HCT116 (cell line): ENCODE measurements around the gene RPL14. TPM values are rescaled to one million over a fixed set of nuclear protein-coding genes. Genes with fewer than 3 reads are reported as not detected.

Experiments
- ATAC-seq: fragments of 200-7000 bp; cut with Tn5 transposase; 2 replicates; pipeline ENCODE4 v1.9.1; 2020; ENCODE audit warnings: mild to moderate bottlenecking, moderate library complexity
- BruUV-seq: library from RNA; stranded (reverse); fragments of 400-500 nt; replicated peaks from 2 replicates; lab custom pipeline; 2021; lab: Mats Ljungman, UMichigan
- CTCF ChIA-PET: fragments of 300-600 bp; sonication (Branson Sonifier 250); formaldehyde crosslinking; loops from one replicate; lab custom pipeline; 2021; ENCODE audit warnings: antibody characterized with exemption; lab: Charles Lee
- POLR2A ChIA-PET: fragments of 300-600, 350-600 bp; sonication (Branson Sonifier 250); formaldehyde crosslinking; loops from one replicate; lab custom pipeline; 2021; ENCODE audit warnings: antibody characterized with exemption; lab: Charles Lee
- RAD21 ChIA-PET, 2 experiments: fragments of 300-600 bp; sonication (Branson Sonifier 250); formaldehyde crosslinking; loops; one replicate each; lab custom pipeline; 2023; ENCODE audit warnings: low total read pairs in 2 of 2; ENCODE audit not compliant: uncharacterized antibody in 2 of 2, unreplicated experiment in 2 of 2, low non-redundant PET in 1 of 2; lab: Charles Lee
- DNase-seq: peaks from one replicate; pipeline ENCODE4 v3.0.0-alpha.2; 2010; ENCODE audit warnings: low read depth, low spot score
- H2AFZ ChIP-seq: fragments of 200-600 bp; shearing (Covaris generic), sonication (generic); 2 replicates; pipeline ENCODE4 v1.6.1; 2017; ENCODE audit warnings: low read depth, mixed run types, mixed read lengths, antibody characterized with exemption, low read length; ENCODE audit not compliant: poor library complexity, severe bottlenecking
- H3K27ac ChIP-seq: 2 replicates; pipeline ENCODE4 v1.5.1; 2012; ENCODE audit warnings: low read depth, low read length
- H3K27me3 ChIP-seq: fragments of 200-600 bp; sonication (generic); 2 replicates; pipeline ENCODE4 v1.6.1; 2016; ENCODE audit warnings: mixed run types, low read length, mixed read lengths; ENCODE audit not compliant: insufficient read depth
- H3K36me3 ChIP-seq, 2 experiments: fragments of 200-500 bp in 1 of 2; fragments of 200-600 bp in 1 of 2; sonication (Bioruptor generic) in 1 of 2; sonication (generic) in 1 of 2; 2 replicates each; pipeline versions ENCODE4 v1.5.1 to v1.6.1; 2014 to 2016; ENCODE audit warnings: low read length in 2 of 2, inconsistent platforms in 1 of 2, mixed read lengths in 1 of 2, mixed run types in 1 of 2; ENCODE audit not compliant: insufficient read depth in 2 of 2, control insufficient read depth in 1 of 2
- H3K4me1 ChIP-seq, 2 experiments: fragments of 200-600 bp in 1 of 2; sonication (generic) in 1 of 2; 2 replicates each; pipeline versions ENCODE4 v1.5.1 to v1.6.1; 2012 to 2017; ENCODE audit warnings: low read length in 2 of 2, inconsistent platforms in 1 of 2, mild to moderate bottlenecking in 1 of 2, mixed read lengths in 1 of 2, mixed run types in 1 of 2, moderate library complexity in 1 of 2; ENCODE audit not compliant: insufficient read depth in 2 of 2, control insufficient read depth in 1 of 2
- H3K4me2 ChIP-seq: fragments of 200-600 bp; sonication (generic); 2 replicates; pipeline ENCODE4 v1.6.1; 2017; ENCODE audit warnings: mixed run types, low read length, mixed read lengths
- H3K4me3 ChIP-seq, 2 experiments: fragments of 200-600 bp in 1 of 2; sonication (generic) in 1 of 2; replicated peaks in 1 of 2; 2 replicates each; pipeline ENCODE4 v1.5.1; 2011 to 2016; ENCODE audit warnings: low read length in 2 of 2, control low read depth in 1 of 2, low read depth in 1 of 2, mild to moderate bottlenecking in 1 of 2, mixed read lengths in 1 of 2, mixed run types in 1 of 2
- H3K79me2 ChIP-seq: fragments of 200-600 bp; sonication (generic); 2 replicates; pipeline ENCODE4 v1.6.1; 2017; ENCODE audit warnings: mild to moderate bottlenecking, mixed run types, low read length, moderate library complexity, mixed read lengths; ENCODE audit not compliant: insufficient read depth
- H3K9ac ChIP-seq: fragments of 200-600 bp; sonication (generic); 2 replicates; pipeline ENCODE4 v1.6.1; 2016; ENCODE audit warnings: low read length, mixed read lengths
- H3K9me2 ChIP-seq: fragments of 200-600 bp; sonication (generic), shearing (Covaris generic); 2 replicates; pipeline ENCODE4 v1.6.1; 2017; ENCODE audit warnings: mixed run types, mild to moderate bottlenecking, moderate library complexity; ENCODE audit not compliant: insufficient read depth
- H3K9me3 ChIP-seq, 2 experiments: fragments of 200-500 bp in 1 of 2; fragments of 200-600 bp in 1 of 2; sonication (Bioruptor generic) in 1 of 2; sonication (generic) in 1 of 2; 2 replicates each; pipeline ENCODE4 v1.6.1; 2014 to 2017; ENCODE audit warnings: low read length in 2 of 2, mixed read lengths in 2 of 2, inconsistent platforms in 1 of 2, low read depth in 1 of 2, mild to moderate bottlenecking in 1 of 2, mixed run types in 1 of 2, moderate library complexity in 1 of 2; ENCODE audit not compliant: control insufficient read depth in 1 of 2, insufficient read depth in 1 of 2
- H4K20me1 ChIP-seq: fragments of 200-600 bp; sonication (generic), shearing (Covaris generic); 2 replicates; pipeline ENCODE4 v1.6.1; 2017; ENCODE audit warnings: mixed run types, mild to moderate bottlenecking, moderate library complexity; ENCODE audit not compliant: insufficient read depth
- intact Hi-C: fragments of 100-400 bp; cut with micrococcal nuclease; formaldehyde crosslinking; loops from 2 replicates; pipeline ENCODE4 v1.10.0; 2022
- total RNA-seq: library from RNA; stranded (reverse); gene quantifications from one replicate; pipeline ENCODE4 v1.2.1, GENCODE V29; 2021; ENCODE audit not compliant: unreplicated experiment
- TF ChIP-seq, protein P1 (sequence below): IDR thresholded peaks from 2 replicates; pipeline ENCODE4 v1.6.1; 2012; ENCODE audit warnings: low read depth
- TF ChIP-seq, protein P2 (sequence below): IDR thresholded peaks from 2 replicates; pipeline ENCODE4 v1.6.1; 2011; ENCODE audit warnings: mild to moderate bottlenecking, low read length, moderate library complexity; ENCODE audit not compliant: insufficient replicate concordance; ENCODE audit errors: extremely low read depth

The RPL14 gene
- total RNA-seq, 1 experiment from 2014 or later = 2,938 TPM

DNA sequence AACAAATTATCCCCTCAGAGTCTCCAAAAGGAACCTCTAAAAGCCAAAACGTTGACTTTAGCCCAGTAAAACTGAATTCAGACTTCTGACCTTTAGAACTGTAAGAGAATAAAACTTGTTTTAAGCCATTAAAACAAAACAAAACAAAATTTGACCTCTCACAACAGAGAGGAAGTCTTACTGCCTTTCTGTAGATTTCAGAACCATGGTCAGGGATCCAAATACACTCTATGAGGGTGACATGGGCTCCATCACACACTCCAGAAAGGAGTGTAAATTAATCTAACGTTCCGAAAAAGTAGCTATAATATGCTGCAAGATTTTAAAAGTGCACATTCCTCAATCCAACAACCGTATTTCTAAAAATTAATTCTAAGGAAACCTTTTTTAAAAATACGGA, 19.2 kb upstream of the RPL14 start:
- no peaks in the 10 kb centered on the region for H4K20me1 ChIP-seq
- no peaks in the 10 kb centered on the region for H3K79me2 ChIP-seq
- no peak overlapping the region for H3K4me2 ChIP-seq
- no peaks in the 10 kb centered on the region for H3K27me3 ChIP-seq
- no peaks in the 10 kb centered on the region for H3K9me3 ChIP-seq
- DNase-seq = no peak
- ChIA-PET CTCF (no interaction called here), RAD21 (no interaction called here), POLR2A (no interaction called here)
- H3K4me1 ChIP-seq = no peaks in the 10 kb centered on the region
- no peak overlapping the region for H3K9ac ChIP-seq
- TF ChIP-seq, protein P1, sequence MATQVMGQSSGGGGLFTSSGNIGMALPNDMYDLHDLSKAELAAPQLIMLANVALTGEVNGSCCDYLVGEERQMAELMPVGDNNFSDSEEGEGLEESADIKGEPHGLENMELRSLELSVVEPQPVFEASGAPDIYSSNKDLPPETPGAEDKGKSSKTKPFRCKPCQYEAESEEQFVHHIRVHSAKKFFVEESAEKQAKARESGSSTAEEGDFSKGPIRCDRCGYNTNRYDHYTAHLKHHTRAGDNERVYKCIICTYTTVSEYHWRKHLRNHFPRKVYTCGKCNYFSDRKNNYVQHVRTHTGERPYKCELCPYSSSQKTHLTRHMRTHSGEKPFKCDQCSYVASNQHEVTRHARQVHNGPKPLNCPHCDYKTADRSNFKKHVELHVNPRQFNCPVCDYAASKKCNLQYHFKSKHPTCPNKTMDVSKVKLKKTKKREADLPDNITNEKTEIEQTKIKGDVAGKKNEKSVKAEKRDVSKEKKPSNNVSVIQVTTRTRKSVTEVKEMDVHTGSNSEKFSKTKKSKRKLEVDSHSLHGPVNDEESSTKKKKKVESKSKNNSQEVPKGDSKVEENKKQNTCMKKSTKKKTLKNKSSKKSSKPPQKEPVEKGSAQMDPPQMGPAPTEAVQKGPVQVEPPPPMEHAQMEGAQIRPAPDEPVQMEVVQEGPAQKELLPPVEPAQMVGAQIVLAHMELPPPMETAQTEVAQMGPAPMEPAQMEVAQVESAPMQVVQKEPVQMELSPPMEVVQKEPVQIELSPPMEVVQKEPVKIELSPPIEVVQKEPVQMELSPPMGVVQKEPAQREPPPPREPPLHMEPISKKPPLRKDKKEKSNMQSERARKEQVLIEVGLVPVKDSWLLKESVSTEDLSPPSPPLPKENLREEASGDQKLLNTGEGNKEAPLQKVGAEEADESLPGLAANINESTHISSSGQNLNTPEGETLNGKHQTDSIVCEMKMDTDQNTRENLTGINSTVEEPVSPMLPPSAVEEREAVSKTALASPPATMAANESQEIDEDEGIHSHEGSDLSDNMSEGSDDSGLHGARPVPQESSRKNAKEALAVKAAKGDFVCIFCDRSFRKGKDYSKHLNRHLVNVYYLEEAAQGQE = peak; percentile 43
- TF ChIP-seq, protein P2, sequence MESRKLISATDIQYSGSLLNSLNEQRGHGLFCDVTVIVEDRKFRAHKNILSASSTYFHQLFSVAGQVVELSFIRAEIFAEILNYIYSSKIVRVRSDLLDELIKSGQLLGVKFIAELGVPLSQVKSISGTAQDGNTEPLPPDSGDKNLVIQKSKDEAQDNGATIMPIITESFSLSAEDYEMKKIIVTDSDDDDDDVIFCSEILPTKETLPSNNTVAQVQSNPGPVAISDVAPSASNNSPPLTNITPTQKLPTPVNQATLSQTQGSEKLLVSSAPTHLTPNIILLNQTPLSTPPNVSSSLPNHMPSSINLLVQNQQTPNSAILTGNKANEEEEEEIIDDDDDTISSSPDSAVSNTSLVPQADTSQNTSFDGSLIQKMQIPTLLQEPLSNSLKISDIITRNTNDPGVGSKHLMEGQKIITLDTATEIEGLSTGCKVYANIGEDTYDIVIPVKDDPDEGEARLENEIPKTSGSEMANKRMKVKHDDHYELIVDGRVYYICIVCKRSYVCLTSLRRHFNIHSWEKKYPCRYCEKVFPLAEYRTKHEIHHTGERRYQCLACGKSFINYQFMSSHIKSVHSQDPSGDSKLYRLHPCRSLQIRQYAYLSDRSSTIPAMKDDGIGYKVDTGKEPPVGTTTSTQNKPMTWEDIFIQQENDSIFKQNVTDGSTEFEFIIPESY = no peak
- no peak overlapping the region for H2AFZ ChIP-seq
- no peak overlapping the region for H3K27ac ChIP-seq
- no peak overlapping the region for H3K4me3 ChIP-seq
- no peaks in the 10 kb centered on the region for H3K9me2 ChIP-seq
- no peaks in the 10 kb centered on the region for H3K36me3 ChIP-seq
- intact Hi-C loops = loop anchor here (10.0 kb wide), 1 partner anchor 243 kb away; no protein-coding TSS in a partner anchor
- no TSS peak for BruUV-seq
- ATAC-seq = no peak
